Smooth muscle cell (in vitro differentiated cells): ENCODE measurements around the gene JMJD4. TPM values are rescaled to one million over a fixed set of nuclear protein-coding genes. Genes with fewer than 3 reads are reported as not detected.

Source experiments
- DNase-seq: peaks from one replicate; lab custom pipeline; 2025; ENCODE audit not compliant: unreplicated experiment; lab: John Stamatoyannopoulos, UW
- H2AFZ ChIP-seq: fragments of 200-600 bp; sonication (generic); 2 replicates; pipeline ENCODE4 v1.6.0; 2016; ENCODE audit warnings: antibody characterized with exemption, low read depth, mild to moderate bottlenecking
- H3F3A ChIP-seq: fragments of 200-600 bp; sonication (generic); 2 replicates; pipeline ENCODE4 v1.6.0; 2017; ENCODE audit warnings: antibody characterized with exemption, low read depth
- H3K27ac ChIP-seq: fragments of 200-600 bp; sonication (generic); 2 replicates; pipeline ENCODE4 v1.5.1; 2016; ENCODE audit warnings: low read depth, mild to moderate bottlenecking
- H3K27me3 ChIP-seq: fragments of 200-600 bp; sonication (generic); 2 replicates; pipeline ENCODE4 v1.6.1; 2016; ENCODE audit warnings: low read depth, mild to moderate bottlenecking
- H3K36me3 ChIP-seq: fragments of 200-600 bp; sonication (generic); 2 replicates; pipeline ENCODE4 v1.5.1; 2016; ENCODE audit warnings: low read depth
- H3K4me1 ChIP-seq: fragments of 200-600 bp; sonication (generic); 2 replicates; pipeline ENCODE4 v1.5.1; 2016; ENCODE audit warnings: low read depth
- H3K4me2 ChIP-seq: fragments of 200-600 bp; sonication (generic); 2 replicates; pipeline ENCODE4 v1.6.0; 2016; ENCODE audit warnings: mild to moderate bottlenecking
- H3K4me3 ChIP-seq: fragments of 200-600 bp; sonication (generic); 2 replicates; pipeline ENCODE4 v1.5.1; 2016; ENCODE audit warnings: mild to moderate bottlenecking
- H3K79me2 ChIP-seq: fragments of 200-600 bp; sonication (generic); 2 replicates; pipeline ENCODE4 v1.6.0; 2016; ENCODE audit warnings: low read depth, mild to moderate bottlenecking
- H3K9ac ChIP-seq: fragments of 200-600 bp; sonication (generic); 2 replicates; pipeline ENCODE4 v1.6.0; 2016; ENCODE audit warnings: low read depth
- H3K9me3 ChIP-seq: fragments of 200-600 bp; sonication (generic); replicated peaks from 2 replicates; pipeline ENCODE4 v1.5.1; 2016; ENCODE audit warnings: low read depth
- H4K20me1 ChIP-seq: fragments of 200-600 bp; sonication (generic); 2 replicates; pipeline ENCODE4 v1.6.0; 2016; ENCODE audit warnings: low read depth
- CTCF ChIP-seq: fragments of 200-600 bp; sonication (generic); IDR thresholded peaks from 2 replicates; pipeline ENCODE4 v1.5.1; 2017; ENCODE audit warnings: borderline replicate concordance, mild to moderate bottlenecking, antibody characterized with exemption; ENCODE audit not compliant: insufficient read depth, poor library complexity, severe bottlenecking
- WGBS: methylation state at CpG from one replicate; pipeline ENCODE4 v1.1.7; 2016; ENCODE audit warnings: low lambda C conversion rate; 5-methylcytosine and 5-hydroxymethylcytosine counted together
- polyA plus RNA-seq: library from polyadenylated mRNA; unstranded; fragments of >200 nt; fragmentation: Nextera tagmentation; extraction: Ambion mirVana; gene quantifications from 2 replicates; pipeline ENCODE4 v1.2.1, GENCODE V29; 2016
- total RNA-seq: library from RNA; depleted of rRNA; stranded (reverse); fragments of >200 nt; gene quantifications from 2 replicates; pipeline ENCODE4 v1.2.3, GENCODE V29; 2014

JMJD4 gene
- total and polyA plus RNA-seq, 2 experiments from 2014 or later: 8.5 to 19.5 TPM

- Histone ChIP-seq H4K20me1 (peaks cover 88% of the 10 kb centered on the region), H3F3A (peaks cover under 1% of the 10 kb centered on the region), H3K27me3 (no peaks in the 10 kb centered on the region), H3K79me2 (peaks cover 5% of the 10 kb centered on the region), H3K9ac (no peak overlapping the region), H3K9me3 (no peaks in the 10 kb centered on the region), H3K27ac (no peak overlapping the region), H3K4me1 (no peaks in the 10 kb centered on the region), H3K4me2 (no peak overlapping the region), H3K36me3 (no peaks in the 10 kb centered on the region), H2AFZ (no peak overlapping the region), H3K4me3 (no peak overlapping the region)
- DNase-seq: no peak
- 95% methylated on average over 8 of the region's 8 CpGs for WGBS
- no peak for TF ChIP-seq CTCF
These were observed 30.3 kb upstream of the JMJD4 start for GRCh38 chr1:227765261-227766014.

DNA sequence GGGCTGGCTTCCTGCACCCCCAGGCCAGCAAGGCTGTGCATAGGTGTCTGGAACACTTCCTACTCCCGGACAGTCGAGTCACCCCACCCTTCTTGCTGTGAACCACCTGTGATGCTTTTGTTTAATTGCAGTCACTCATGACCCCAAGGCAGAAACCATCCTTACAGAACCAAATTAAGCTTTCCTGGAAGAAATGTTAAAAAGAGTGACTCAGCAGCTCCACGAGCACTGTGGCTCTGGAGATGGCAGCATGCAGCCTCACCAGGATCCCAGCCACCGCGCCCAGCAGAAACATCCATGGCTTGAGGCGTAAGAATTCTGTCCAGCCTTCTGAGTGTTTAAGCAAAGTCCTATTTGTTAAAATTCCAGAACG lies 28.9 kb upstream of the JMJD4 start:
- Histone ChIP-seq H3K36me3 (no peaks in the 10 kb centered on the region), H3F3A (peaks cover 10% of the 10 kb centered on the region), H3K4me2 (no peak overlapping the region), H3K4me1 (no peaks in the 10 kb centered on the region), H3K9ac (no peak overlapping the region), H4K20me1 (peaks cover 96% of the 10 kb centered on the region), H3K27ac (no peak overlapping the region), H3K27me3 (no peaks in the 10 kb centered on the region), H2AFZ (no peak overlapping the region), H3K4me3 (no peak overlapping the region), H3K79me2 (peaks cover 5% of the 10 kb centered on the region), H3K9me3 (no peaks in the 10 kb centered on the region)
- DNase-seq: no peak
- TF ChIP-seq CTCF: no peak
- WGBS: 59% methylated on average over 7 of the region's 7 CpGs

- no peak overlapping the region for H3K9ac ChIP-seq
- no peak for TF ChIP-seq CTCF
- H3F3A ChIP-seq: peaks cover 15% of the 10 kb centered on the region
- H3K9me3 ChIP-seq: no peaks in the 10 kb centered on the region
- WGBS: 94% methylated on average over 16 of the region's 16 CpGs
- peaks cover 4% of the 10 kb centered on the region for H3K4me1 ChIP-seq
- H3K79me2 ChIP-seq: peaks cover 5% of the 10 kb centered on the region
- no peak overlapping the region for H3K4me2 ChIP-seq
- no peak overlapping the region for H2AFZ ChIP-seq
- no peaks in the 10 kb centered on the region for H3K36me3 ChIP-seq
- no peak overlapping the region for H3K4me3 ChIP-seq
- no peak for DNase-seq
- peak overlapping the region; percentile 12 for H3K27ac ChIP-seq
- no peaks in the 10 kb centered on the region for H3K27me3 ChIP-seq
- H4K20me1 ChIP-seq: peaks cover 97% of the 10 kb centered on the region
These were observed 28.3 kb upstream of the JMJD4 start for GRCh38 chr1:227763246-227764018.
